H1 (cell line): ENCODE results near the gene BTBD9. TPM values are rescaled to one million over a fixed set of nuclear protein-coding genes. Genes with fewer than 3 reads are reported as not detected.

ENCODE experiments used
- BACH1 ChIP-seq: IDR thresholded peaks from 2 replicates; pipeline ENCODE4 v1.6.1; 2012; ENCODE audit warnings: low read length, improper control_type of control experiment
- CBX8 ChIP-seq: fragments of 300-800, 300-1000 bp; sonication (generic); IDR thresholded peaks from 2 replicates; pipeline ENCODE4 v1.7.1; 2016; ENCODE audit warnings: low read depth, low read length, borderline replicate concordance
- CEBPB ChIP-seq: IDR thresholded peaks from 2 replicates; pipeline ENCODE4 v1.6.1; 2012; ENCODE audit warnings: low read depth, low read length
- CHD7 ChIP-seq: fragments of 300-600 bp; sonication (generic); IDR thresholded peaks from 2 replicates; pipeline ENCODE4 v1.7.1; 2012; ENCODE audit warnings: low read length, moderate library complexity, mild to moderate bottlenecking, inconsistent platforms; ENCODE audit not compliant: insufficient replicate concordance
- JUN ChIP-seq: IDR thresholded peaks from 2 replicates; pipeline ENCODE4 v1.6.1; 2011; ENCODE audit warnings: low read depth, mild to moderate bottlenecking, improper control_type of control experiment, low read length
- MAFK ChIP-seq: IDR thresholded peaks from 2 replicates; pipeline ENCODE4 v1.6.1; 2012; ENCODE audit warnings: low read depth, mild to moderate bottlenecking, improper control_type of control experiment, low read length
- SIN3A ChIP-seq, 2 experiments: IDR thresholded peaks in 1 of 2; conservative IDR thresholded peaks in 1 of 2; 2 replicates each; pipeline ENCODE4 v1.6.1; 2011 to 2012; ENCODE audit warnings: low read length in 2 of 2, improper control_type of control experiment in 1 of 2, low read depth in 1 of 2, mild to moderate bottlenecking in 1 of 2
- SP2 ChIP-seq: IDR thresholded peaks from 2 replicates; pipeline ENCODE4 v1.6.1; 2012; ENCODE audit warnings: mild to moderate bottlenecking, low read length, inconsistent platforms
- SUZ12 ChIP-seq: fragments of 200-600 bp; sonication (generic); IDR thresholded peaks from 2 replicates; pipeline ENCODE4 v1.6.1; 2012; ENCODE audit warnings: mild to moderate bottlenecking, inconsistent platforms, low read length, moderate library complexity, mixed read lengths
- polyA plus RNA-seq, 7 experiments: library from polyadenylated mRNA; depleted of rRNA in 3 of 7; stranded (reverse) in 5 of 7; unstranded in 2 of 7; fragments of >200 nt in 5 of 7; fragments of 200-250 nt in 2 of 7; gene quantifications; 1 replicate in 5 of 7; 2 replicates in 1 of 7; 4 replicates in 1 of 7; pipeline versions ENCODE4 v1.2.1 to v1.2.3, GENCODE V29; 2011 to 2013; ENCODE audit warnings: missing spikeins in 2 of 7, mixed read lengths in 2 of 7
- total RNA-seq: library from RNA; stranded (reverse); fragmentation: NEBNext Ultra II Directional; extraction: Animal tissue kit (Norgen Biotek cat#: 25700); gene quantifications from 2 replicates; pipeline ENCODE4 v1.2.1, GENCODE V29; 2021

Gene BTBD9
- total and polyA plus RNA-seq, 2 of the 8 experiments (the other 6 are each of a cell fraction or from before 2014, with no cell fraction given) = 0.92 to 4.1 TPM

- no peak for TF ChIP-seq CHD7
- TF ChIP-seq SUZ12 = no peak
- TF ChIP-seq SIN3A (conservative IDR thresholded peaks at IDR 0.05 in 1 of 2, IDR thresholded peaks at IDR 0.05 in 1 of 2; ENCODE audit: low read depth in 1 of 2, low read length in 2 of 2) = no peak
- no peak for TF ChIP-seq SP2
- TF ChIP-seq CEBPB = no peak
- TF ChIP-seq JUN = no peak
- no peak for TF ChIP-seq BACH1
- no peak for TF ChIP-seq MAFK
- no peak for TF ChIP-seq CBX8
Observed at GRCh38 chr6:38155621-38156204, 484.0 kb downstream of the BTBD9 start (continued).
